ENCODE data around the gene HACL1. TPM values are rescaled to one million over a fixed set of nuclear protein-coding genes. Genes with fewer than 3 reads are reported as not detected.

Gene HACL1
- total and polyA plus RNA-seq, 2 experiments from 2014 or later, result 11.0 to 11.2 TPM

DNA sequence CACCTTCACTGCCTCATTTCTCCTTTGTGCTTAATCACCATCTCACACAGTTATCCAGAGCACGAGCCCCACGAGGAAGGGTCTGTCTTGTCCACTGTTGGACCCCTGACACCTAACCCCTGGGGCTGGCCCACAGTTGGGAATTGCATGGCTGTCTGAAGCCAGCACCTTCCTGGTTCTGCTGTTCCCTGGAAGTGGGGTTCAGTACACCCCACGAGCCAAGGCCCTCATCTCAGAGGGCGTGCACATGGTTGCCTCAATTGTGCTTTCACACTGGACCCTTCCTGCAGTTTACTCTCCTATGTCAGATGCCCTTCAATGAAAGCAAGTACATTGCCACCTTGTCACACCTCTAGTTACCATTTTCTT lies 30.8 kb upstream of the HACL1 start:
- Histone ChIP-seq H3K9me3 (ENCODE audit: low read depth) (no peaks in the 10 kb centered on the region), H3K4me1 (ENCODE audit: low read depth) (no peaks in the 10 kb centered on the region), H3K27me3 (no peaks in the 10 kb centered on the region), H3K36me3 (no peaks in the 10 kb centered on the region), H3K4me3 (no peak overlapping the region), H3K27ac (no peak overlapping the region)
- TF ChIP-seq, protein P1, sequence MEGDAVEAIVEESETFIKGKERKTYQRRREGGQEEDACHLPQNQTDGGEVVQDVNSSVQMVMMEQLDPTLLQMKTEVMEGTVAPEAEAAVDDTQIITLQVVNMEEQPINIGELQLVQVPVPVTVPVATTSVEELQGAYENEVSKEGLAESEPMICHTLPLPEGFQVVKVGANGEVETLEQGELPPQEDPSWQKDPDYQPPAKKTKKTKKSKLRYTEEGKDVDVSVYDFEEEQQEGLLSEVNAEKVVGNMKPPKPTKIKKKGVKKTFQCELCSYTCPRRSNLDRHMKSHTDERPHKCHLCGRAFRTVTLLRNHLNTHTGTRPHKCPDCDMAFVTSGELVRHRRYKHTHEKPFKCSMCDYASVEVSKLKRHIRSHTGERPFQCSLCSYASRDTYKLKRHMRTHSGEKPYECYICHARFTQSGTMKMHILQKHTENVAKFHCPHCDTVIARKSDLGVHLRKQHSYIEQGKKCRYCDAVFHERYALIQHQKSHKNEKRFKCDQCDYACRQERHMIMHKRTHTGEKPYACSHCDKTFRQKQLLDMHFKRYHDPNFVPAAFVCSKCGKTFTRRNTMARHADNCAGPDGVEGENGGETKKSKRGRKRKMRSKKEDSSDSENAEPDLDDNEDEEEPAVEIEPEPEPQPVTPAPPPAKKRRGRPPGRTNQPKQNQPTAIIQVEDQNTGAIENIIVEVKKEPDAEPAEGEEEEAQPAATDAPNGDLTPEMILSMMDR (IDR thresholded peaks at IDR 0.05; ENCODE audit: low read depth, low read length), result no peak
- no peak for DNase-seq (ENCODE audit: low read depth in 1 of 2, low spot score in 1 of 2)

DNA sequence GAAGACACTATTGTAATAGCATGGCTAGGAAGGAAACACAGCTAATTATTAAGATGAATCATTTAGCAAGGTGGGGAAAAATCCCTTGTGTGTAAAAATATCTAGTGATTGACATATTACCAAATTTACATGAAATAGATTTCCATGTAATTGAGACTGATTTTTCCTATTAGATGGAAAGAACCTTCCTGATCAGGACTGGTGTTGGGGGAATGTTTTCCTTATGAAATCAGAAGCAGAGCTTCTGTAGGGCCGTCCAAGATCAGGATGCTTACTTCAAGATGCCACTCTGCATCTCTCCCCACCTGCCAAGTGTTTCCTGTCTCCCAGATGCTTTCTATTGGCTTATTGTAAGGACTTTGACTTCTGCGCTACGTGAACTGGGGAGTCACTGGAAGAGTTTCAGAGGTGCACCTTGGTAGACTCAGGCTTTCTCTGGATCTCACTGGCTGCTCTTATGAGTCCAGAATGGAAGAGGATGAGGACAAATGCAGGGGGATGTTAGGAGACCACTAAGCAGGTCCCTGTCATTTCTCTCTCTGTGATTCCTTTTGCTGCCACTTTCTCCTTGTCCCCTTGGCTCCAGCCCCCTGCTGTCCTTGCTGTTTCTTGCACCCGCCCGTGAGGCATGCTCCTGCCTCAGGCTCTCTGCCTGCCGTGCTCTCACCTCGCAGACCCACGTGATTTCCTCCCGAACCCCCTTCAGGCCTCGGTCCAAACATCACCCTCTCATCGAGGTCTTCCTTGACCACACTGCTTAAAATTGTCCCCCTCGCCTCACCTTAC lies 30.2 kb upstream of the HACL1 start:
- Histone ChIP-seq H3K9me3 (ENCODE audit: low read depth) (no peaks in the 10 kb centered on the region), H3K4me3 (no peak overlapping the region), H3K4me1 (ENCODE audit: low read depth) (no peaks in the 10 kb centered on the region), H3K27ac (no peak overlapping the region), H3K27me3 (no peaks in the 10 kb centered on the region), H3K36me3 (no peaks in the 10 kb centered on the region)
- no peak for DNase-seq (ENCODE audit: low read depth in 1 of 2, low spot score in 1 of 2)
- TF ChIP-seq, protein P1 (IDR thresholded peaks at IDR 0.05; ENCODE audit: low read depth, low read length), result no peak

DNA sequence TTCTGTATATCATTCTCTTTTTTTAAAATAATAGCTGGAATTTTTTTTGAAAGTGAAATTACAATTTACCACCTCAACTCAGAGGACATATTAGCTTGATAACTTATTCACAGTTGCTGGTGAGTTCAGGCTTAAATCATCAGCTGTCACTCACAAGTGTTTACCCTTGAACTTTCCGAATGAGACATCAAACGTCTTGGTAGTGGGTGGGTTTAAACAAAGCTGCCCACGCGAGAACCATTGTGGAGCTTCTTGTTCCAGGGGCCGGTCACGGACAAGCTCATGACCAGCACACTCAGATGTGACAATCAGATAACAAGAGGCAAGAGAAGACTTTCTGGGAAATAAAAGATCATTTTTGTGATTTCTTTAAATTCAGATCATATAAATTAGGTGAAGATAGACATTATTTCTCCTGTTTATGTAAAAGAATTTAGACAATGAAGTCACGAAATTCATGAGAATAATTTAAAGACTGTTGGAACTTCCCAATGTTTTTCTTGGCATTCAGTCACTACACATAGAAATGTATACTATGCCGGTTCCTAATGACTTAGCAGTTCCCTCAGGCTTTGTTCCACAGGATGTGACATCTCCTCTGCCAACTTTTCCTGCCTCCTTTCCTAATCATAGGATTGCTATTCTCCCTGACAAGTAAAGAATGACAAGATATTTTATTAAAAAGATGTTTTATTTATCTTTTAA lies 29.4 kb upstream of the HACL1 start:
- Histone ChIP-seq H3K9me3 (ENCODE audit: low read depth) (no peaks in the 10 kb centered on the region), H3K4me3 (no peak overlapping the region)
- TF ChIP-seq, protein P1 (IDR thresholded peaks at IDR 0.05; ENCODE audit: low read depth, low read length), result no peak

DNA sequence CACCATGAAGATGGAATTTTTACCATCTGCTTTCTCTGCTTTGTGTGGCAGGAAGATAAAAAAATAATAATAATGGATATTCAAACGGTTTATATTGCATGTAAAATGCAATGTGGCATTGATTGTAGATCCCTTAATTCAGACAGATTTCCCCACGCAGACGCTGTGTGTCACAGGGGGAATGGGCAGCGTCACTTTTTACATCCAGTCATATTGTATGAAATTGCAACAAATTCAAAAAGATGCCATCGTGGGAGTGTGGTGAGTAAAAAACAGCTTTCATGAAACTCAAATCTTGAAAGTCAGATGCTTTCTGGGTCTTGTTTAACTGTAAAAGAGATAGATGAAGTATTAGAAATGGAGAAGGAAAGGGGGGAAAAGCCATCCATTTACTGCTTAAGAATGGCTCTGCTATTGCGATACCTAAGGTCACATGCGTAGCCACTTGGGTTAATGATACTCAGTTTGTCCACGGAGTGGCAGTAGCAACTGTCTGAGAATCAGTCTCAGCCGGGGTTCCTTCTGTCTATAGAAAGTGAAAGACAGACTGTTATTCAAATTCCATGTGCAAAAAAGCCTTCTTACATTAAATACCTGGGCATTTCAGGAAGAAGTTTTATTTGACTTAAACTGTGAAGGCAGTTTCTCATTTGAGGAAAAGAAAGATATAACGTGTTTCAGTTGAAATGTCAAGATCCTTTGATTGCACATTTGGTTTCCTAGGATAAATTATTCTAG lies 28.7 kb upstream of the HACL1 start:
- no peak overlapping the region for H3K4me3 ChIP-seq
- peak; percentile 76 to 90 for DNase-seq (ENCODE audit: low read depth in 1 of 2, low spot score in 1 of 2)
- TF ChIP-seq, protein P1 (IDR thresholded peaks at IDR 0.05; ENCODE audit: low read depth, low read length), result peak; percentile 71
- no peak overlapping the region for H3K27ac ChIP-seq
- H3K9me3 ChIP-seq (ENCODE audit: low read depth), result no peaks in the 10 kb centered on the region
- no peaks in the 10 kb centered on the region for H3K27me3 ChIP-seq
- no peaks in the 10 kb centered on the region for H3K4me1 ChIP-seq (ENCODE audit: low read depth)
- H3K36me3 ChIP-seq, result no peaks in the 10 kb centered on the region

More for the DNA sequence above, 29.4 kb upstream of the HACL1 start:
- H3K27ac ChIP-seq, result no peak overlapping the region
- DNase-seq (ENCODE audit: low read depth in 1 of 2, low spot score in 1 of 2), result peak in 1 of 2 donors; percentile 64
- no peaks in the 10 kb centered on the region for H3K4me1 ChIP-seq (ENCODE audit: low read depth)
- no peaks in the 10 kb centered on the region for H3K36me3 ChIP-seq
- H3K27me3 ChIP-seq, result no peaks in the 10 kb centered on the region

DNA sequence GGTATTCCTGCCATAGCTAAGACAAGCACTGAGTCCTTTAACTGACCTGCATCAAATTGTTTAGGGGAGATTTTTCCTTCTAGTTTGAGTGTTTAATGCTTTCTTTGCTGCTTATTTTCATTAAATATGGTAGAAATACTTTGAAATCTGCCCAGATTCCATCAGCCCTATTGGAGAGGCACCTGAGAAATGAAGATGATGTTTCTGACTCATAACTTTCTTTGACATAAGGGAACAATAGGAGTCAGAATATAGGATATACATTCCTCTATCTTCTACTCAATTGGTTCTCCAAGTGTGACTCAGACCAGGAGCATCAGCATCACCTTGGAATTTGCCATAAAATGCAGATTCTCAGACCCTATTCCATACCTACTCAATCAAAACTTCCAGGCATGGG lies 27.6 kb upstream of the HACL1 start:
- H3K27me3 ChIP-seq, result no peaks in the 10 kb centered on the region
- H3K4me3 ChIP-seq, result no peak overlapping the region
- no peaks in the 10 kb centered on the region for H3K4me1 ChIP-seq (ENCODE audit: low read depth)
- TF ChIP-seq, protein P1 (IDR thresholded peaks at IDR 0.05; ENCODE audit: low read depth, low read length), result no peak
- H3K36me3 ChIP-seq, result no peaks in the 10 kb centered on the region
- no peak for DNase-seq (ENCODE audit: low read depth in 1 of 2, low spot score in 1 of 2)
- no peak overlapping the region for H3K27ac ChIP-seq
- no peaks in the 10 kb centered on the region for H3K9me3 ChIP-seq (ENCODE audit: low read depth)

Data from cardiac muscle cell (in vitro differentiated cells and primary cell).